DMS153 (cell line): ENCODE data around the gene CELA1.
"Not testable (repeated sequence)": the region's sequence is repeated elsewhere in the genome, so short reads cannot be mapped to it uniquely, and the experiment has no call there.

ENCODE experiments used
- DNase-seq: peaks from one replicate; lab custom pipeline; 2025; lab: John Stamatoyannopoulos, UW

CELA1 gene

GRCh38 chr12:51343201-51343600 is 3.3 kb downstream of the CELA1 start:
- DNase-seq, result no peak

- DNase-seq, result no peak
Observed at GRCh38 chr12:51342416-51342815, 4.1 kb downstream of the CELA1 start.

GRCh38 chr12:51341251-51342007 is 5.0 kb downstream of the CELA1 start:
- peak; percentile 44 for DNase-seq

GRCh38 chr12:51339750-51340149 is 6.7 kb downstream of the CELA1 start:
- DNase-seq, result no peak

- DNase-seq, result not testable (repeated sequence)
Observed at GRCh38 chr12:51337336-51337735, 9.1 kb downstream of the CELA1 start.

DNA sequence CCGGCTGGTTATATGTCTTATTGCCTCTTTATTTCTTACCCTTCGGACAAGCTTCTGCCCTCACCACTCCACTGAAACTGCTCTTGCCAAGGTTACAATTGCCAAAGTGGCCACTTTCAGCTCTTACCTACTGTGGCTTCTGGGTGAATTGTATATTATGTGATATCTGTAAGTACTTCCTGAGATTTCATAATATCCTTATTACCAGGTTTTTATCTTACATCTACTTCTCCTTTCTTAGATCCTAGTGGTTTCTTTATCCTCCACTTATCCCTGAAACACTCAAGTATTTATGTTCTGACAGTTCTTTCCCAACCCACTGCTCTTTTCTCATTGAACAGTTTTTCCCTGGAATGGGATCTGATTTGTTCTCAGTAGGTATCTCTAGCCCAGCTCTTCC is 10.5 kb downstream of the CELA1 start:
- no peak for DNase-seq

GRCh38 chr12:51334764-51335163 is 11.7 kb downstream of the CELA1 start:
- DNase-seq, result no peak

DNA sequence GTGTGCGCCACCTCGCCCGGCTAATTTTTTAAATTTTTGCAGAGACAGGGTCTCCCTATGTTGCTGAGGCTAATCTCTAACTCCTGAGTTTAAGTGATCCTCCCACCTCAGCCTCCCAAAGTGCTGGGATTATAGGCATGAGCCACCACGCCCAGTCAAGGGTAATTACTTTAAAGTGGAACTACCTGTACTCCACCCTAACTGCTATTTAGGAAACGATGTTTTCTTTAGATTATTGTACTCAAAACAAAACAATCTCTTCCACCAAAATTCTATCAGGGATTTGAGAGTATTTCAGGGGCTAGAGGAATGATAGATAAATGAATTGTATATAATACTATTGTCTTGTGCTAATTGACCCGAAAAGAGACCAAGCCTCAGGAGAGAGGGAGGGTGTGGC is 12.9 kb downstream of the CELA1 start:
- no peak for DNase-seq

DNA sequence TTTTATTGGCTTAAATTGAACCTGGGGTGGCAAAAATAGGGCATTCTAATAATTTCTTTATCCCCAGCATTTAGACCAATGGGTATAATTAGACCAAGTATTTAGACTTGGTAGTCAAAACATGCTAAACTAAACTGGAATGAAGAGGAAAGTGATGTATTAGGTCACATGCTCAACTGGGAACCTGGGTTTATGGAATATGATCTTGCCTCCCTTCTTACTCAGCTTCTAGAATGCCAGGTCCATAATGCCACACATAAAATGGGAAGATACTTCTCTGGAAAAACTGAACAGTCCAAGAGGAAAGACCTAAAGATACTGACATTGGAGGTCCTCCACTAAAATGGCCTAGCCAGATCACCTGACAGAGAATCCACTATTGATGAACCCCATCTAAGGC is 16.3 kb downstream of the CELA1 start:
- DNase-seq, result no peak

GRCh38 chr12:51329742-51330141 is 16.7 kb downstream of the CELA1 start:
- DNase-seq, result no peak

DNA sequence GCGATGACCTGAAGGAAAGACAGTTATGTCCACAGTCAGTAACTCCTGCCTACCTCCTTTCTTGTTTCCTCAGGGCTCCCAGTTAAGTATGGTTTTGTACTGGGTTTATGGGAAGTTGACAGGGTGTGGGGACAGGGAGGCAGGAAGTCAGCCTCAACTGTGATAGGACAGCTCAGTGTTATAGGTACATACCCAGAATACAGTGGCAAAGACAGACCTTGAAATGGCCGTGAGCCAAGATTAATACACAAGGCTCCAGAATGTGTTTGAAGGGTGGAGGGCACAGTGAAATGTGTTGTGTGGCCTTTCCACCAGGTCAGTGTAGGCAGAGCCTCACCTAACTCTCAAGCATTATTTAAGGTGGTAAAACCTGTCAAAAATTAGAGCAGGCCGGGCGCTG is 17.9 kb downstream of the CELA1 start:
- DNase-seq, result no peak

DNA sequence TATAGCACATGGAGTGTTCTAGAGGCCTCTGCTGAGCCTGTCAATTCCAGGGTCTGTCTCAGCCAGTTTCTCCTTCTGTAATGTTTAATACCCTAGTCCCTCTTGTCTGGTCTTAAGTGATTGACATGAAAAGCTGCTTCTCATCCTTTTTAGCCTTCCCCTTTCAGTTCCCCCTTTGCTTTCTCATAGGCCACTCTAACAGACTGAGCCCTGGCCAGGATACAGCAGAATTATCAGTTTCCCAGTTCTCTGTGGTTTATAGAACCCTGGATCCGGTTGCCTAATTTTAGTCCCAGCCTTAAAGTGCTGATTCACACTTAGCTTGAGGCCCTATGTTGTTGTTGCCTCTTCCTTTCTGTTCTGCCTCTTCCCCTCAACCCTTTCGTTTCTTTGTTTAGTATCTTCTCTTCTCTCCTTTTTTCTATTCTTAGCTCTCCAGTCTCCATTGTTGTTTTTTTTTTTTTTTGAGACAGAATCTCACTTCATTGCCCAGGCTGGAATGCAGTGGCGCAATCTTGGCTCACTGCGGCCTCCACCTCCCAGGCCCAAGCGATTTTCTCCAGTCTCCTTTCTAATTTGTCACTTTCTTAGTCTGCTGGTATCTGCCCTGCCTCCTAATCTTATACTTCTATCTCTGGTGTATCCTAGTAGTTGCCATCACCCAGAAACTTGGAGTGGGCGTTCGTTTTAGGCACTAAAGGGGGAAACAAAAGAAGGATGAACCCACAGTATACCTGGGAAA is 19.6 kb downstream of the CELA1 start:
- DNase-seq, result no peak

GRCh38 chr12:51324953-51325352 is 21.5 kb downstream of the CELA1 start:
- DNase-seq, result no peak

DNA sequence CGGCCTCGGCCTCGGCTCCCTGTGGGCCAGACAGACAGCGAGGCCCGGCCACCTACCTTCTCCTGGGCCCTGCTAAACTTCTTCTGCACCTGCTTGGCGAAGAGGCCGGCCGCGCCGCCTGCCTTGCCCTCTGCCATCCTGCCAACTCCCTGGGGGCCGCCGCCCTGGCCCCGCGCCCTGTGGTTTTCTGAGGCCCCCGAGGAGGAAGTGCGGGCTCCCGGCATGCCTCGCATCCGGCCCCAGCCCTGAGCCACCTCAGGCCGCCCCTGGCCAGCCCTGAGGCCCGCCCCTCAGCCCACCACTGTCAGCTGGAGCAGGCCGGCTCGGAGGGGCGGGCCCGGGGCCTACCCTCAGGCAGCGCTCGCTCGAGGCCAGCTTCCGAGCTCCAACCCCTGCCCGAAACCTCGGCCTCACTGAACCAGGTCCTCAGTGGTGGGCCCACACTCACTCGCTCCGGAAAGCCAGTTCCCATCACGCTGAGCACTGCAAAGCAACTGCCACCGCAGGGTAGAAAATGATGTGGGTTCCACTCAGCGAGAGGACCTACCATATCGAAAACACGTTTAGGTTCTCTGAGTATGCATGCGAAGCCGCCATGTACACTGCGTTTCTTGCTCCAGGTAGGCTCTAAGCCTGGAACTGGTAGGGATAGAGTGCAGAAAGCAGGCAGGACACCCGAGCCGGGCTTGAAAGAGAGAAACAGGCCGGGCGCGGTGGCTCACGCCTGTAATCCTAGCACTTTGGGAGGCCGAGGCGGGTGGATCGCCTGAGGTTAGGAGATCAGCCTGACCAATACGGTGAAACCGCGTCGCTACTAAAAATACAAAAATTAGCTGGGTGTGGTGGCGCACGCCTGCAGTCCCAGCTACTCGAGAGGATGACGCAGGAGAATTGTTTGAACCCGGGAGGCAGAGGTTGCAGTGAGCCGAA is 22.2 kb downstream of the CELA1 start, which contains the start of gene BIN2:
Gene BIN2, minus strand, starts transcription at position 209 of the 930 bp plus-strand sequence. Its CDS starts 72 bp downstream, at position 137.
- no peak for DNase-seq

DNA sequence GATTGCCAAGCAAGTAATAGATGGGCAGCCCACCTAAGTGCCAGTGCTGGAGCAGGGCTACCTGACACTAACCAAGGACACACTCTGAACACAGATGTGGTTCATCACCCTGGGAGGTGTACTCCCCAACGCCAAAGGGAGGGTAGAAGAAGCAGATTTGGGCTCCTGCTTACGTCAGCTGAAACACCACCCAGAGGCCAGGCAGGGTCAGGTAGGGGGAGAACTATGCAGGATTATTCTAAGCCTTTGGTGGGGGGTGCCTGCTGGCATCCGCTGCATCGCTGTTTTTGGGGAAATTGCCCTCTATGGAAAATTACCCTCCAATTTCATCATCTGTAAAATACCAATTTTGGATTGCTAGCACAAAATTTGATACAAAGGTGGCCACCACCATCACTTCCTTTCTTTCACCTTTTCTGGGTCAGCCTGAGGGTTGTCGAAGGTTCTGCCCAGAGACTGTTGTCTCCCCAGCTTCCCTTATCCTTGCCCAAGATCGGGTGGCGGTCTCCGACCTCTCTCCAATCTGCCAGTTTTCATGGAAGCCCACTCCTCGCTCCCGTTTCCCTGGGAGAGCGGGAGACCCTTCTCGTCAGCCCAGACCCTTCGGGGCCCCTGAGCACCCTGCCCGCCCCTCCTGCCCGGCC is 23.0 kb downstream of the CELA1 start:
- no peak for DNase-seq

DNA sequence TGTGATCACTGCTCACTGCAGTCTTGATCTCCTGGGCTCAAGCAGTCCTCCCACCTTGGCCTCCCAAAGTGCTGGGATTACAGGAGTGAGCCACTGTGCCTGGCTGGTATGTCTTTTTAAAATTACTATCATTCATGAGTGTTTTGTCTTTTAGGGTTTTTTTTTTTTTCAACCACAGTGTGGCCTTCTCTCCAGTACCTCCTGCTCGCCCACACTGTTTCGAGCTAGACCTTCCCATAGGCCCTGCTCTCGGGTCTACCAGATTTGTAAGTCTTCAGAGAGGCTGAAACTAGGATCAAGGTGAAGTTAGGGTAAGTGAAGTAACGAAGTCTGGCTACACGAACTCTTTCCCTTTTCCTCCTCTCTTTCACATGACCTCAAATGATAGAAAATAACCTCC is 24.0 kb downstream of the CELA1 start:
- DNase-seq, result no peak

DNA sequence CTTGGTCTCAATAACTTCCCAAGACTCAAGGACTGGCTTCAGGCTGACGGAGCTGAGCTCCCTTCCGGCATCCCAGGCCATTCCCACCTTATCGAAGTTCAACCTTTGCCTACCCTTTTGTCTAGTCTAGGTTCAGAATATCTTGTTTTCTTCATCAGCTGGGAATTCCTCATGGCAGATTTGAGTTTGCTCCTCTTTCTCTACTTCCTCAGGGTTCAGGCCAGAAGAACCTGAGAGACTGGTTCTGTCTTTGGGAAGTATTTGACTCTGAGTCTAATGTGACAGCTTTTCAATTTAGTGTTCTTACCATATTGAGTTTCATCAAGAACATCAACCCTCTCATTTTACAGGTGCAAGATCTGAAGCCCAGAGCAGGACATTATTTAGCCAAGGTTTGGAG is 24.6 kb downstream of the CELA1 start:
- no peak for DNase-seq

- no peak for DNase-seq
Observed at GRCh38 chr12:51320695-51321320, 25.7 kb downstream of the CELA1 start.

DNA sequence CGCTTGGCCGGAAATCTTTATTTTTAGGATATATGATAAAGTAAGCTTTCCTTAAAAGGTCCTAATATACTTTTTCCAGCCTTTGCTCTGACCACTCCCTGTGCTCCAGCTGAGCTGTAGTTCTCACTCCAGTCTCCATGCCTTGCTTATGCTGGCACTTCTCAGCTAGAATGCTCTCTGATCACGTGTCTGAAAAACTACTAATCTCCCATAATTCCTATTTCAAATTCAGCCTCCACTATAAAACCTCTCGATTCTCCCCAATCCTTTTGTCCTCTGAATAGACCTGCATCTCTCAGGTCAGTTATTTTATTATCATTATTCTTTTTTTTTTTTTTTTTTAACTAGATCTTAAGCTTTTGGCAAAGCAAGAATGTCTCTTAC is 26.2 kb downstream of the CELA1 start:
- no peak for DNase-seq

GRCh38 chr12:51318846-51319599 is 27.5 kb downstream of the CELA1 start:
- DNase-seq, result no peak
